ENCODE measurements around the gene CCT2.

The CCT2 gene

DNA sequence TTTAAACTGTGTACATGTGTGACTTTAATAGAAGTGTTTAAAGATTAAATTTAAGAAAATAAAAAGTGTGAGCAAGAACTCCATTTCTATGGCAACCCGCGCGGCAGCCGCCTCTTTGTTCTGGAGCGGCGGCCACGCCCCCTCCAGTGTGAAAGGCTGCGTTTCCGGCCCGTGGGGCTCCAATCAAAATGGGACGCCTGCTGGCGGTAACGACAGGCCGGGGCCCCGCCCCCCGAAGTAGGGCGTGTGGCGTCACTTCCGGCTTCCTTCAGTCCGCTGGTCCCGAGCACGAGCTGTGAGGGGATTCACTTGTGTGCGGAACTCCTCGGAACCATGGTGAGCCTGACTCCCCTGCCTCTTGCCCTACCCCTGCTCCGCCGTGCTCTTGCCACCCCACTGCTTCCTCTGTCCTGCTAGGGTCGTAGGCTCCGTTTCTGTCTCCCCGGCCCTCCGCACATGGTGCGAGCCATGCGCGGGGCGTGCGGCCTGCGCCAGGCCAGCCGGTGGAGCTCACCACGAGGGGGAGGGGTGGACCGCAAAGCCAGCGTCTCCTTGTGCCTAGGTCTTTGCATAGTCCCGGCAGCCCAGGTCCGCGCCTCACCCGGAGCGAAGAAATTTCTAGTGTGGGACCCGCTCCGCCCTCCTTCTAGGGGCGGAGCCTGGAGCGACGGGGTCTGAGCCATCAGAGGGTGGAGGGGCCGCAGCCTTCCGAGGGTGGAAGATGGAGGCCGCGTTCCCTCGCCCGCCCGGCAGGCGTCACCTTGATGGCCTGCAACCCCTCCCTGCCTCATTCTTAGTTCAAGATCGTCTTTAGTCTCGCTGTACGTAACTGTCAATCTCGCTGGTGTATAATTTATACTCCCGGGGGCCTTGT is at the start of gene CCT2:
CCT2 (plus strand) TSS at position 271 of the 874 bp plus-strand sequence; CDS start at position 334, 63 bp downstream.
- peak; percentile 85 for DNase-seq (ENCODE audit: low spot score)

DNA sequence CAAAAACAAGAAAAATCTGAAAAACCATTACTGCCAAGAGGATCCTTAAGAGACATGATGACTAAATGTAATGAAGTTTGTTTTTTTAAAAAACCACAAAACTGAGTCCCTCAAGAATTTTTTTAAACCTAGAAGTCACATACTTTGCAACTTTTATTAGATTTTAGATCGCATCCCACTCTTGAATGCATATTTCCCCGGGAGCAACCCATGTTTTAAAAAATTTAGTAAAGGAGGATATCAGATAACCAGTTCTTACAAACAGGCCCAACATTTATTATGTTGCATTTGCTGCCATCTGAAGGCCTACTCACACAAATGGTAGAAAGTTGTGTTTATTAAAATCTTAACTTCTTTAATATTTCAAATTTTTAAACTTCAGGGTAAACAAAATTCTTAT is 44.3 kb upstream of the CCT2 start:
- DNase-seq (ENCODE audit: low spot score) = no peak

DNA sequence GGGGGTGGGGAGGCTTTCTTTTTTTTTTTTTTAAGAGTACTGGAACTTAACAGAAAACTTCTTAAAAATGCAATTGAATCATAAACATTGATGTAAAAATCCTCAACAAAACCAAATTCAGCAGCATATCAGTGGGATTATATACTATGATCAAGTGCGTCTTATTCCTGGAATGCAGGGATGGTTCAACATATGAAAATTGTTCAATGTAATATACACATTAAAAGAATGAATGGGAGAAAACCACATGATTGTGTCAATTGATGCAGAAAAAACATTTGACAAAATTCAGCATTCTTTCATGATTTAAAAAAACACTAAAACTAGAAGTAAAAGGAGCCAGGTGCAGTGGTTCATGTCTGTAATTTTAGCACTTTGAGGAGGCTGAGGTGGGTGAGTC is 41.2 kb upstream of the CCT2 start:
- DNase-seq (ENCODE audit: low spot score) = no peak

DNA sequence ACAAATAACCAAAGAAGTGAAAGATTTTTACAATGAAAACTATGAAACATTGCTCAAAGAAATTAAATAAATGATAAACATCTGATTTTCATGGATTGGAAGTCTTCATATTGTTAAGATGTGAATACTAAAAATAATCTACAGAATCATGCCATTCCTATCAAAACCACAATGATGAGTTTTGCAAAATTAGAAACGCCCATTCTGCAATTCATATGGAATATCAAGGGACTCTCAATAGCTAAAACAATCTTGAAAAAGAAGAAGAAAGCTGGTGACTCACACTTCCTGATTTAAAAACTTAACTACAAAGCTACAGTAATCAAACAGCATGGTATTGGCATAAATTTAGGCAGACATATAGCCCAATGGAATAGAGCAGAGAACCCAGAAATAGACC is 40.2 kb upstream of the CCT2 start:
- DNase-seq (ENCODE audit: low spot score) = no peak

DNA sequence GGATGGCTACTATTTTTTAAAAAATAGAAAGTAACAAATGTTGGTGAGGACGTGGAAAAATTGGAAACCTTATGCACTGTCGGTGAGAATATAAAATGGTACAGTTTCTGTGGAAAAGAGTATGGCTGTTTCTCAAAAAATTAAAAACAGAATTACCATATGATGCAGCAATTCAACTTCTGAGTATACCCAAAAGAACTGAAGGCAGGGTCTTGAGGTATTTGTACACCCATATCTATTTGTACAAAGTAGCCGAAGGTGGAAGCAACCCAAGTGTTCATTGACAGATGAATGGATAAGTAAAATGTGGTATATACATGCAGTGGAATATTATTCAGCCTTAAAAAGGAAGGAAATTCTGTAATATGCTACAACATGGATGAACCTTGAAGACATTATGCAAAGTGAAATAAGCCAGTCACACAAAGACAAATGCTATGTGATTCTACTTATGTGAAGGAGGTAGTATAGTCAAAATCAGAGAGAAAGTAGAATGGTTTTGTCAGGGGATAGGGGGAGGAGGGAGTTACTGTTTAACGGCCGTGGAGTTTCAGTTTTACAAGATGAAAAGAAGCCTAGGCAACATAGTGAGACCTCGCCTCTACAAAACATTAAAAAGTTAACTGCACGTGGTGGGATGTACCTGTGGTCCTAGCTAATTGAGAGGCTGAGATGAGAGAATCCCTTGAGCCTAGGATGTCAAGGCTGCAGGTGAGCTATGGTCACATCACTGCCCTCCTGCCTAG is 38.4 kb upstream of the CCT2 start:
- no peak for DNase-seq (ENCODE audit: low spot score)

DNA sequence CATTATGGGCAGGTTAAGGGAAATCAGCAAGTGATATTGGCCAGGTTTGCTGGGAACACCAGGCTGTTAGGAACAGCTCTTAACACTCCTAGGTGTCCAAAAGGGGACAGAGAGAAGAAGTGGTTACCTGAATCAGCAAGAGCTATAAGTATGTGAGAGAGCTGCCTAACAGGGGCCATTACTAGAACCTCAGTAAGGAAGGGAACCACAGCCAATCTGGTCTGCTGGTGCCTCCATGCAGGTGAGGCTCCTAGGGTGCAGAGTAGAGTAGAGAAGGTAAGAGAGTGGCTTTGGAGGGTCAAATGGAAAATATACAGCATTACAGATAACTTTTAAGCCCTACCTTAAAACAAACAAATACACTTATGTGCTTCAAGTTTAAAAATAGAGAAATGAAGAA is 36.6 kb upstream of the CCT2 start:
- no peak for DNase-seq (ENCODE audit: low spot score)

DNA sequence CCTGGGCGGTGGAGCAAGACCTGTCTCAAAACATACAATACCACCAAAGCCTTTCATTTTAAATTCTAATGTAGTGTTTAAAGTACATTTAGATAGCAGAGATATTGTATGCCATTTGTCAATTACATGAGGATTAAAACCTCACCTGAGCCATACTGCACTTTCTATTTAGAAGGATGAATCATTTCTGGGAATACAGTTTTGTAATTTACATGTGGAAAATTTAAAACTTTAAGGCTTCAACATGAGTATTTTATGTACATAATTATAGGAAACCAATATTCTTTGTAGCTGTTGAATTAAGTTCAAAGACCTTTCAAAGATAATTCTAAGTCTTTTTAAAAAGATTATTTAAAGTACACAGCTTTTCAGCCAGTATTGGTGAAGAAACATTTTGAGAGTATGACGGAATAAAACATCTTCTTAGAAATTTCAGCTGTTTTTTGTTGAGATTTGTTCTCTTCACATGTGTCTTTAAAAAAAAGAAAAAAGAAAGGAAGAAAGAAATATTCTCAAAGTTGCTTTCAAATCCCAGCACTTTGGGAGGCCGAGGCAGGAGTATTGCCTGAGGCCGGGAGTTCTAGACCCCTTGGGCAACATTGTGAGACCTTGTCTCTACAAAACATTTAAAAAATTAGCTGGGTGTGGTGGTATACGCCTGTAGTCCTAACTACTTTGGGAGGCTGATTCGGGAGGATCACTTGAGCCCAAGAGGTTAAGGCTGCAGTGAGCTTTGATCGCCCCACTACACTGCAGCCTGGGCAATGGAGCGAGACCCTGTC is 34.5 kb upstream of the CCT2 start:
- DNase-seq (ENCODE audit: low spot score) = no peak

DNA sequence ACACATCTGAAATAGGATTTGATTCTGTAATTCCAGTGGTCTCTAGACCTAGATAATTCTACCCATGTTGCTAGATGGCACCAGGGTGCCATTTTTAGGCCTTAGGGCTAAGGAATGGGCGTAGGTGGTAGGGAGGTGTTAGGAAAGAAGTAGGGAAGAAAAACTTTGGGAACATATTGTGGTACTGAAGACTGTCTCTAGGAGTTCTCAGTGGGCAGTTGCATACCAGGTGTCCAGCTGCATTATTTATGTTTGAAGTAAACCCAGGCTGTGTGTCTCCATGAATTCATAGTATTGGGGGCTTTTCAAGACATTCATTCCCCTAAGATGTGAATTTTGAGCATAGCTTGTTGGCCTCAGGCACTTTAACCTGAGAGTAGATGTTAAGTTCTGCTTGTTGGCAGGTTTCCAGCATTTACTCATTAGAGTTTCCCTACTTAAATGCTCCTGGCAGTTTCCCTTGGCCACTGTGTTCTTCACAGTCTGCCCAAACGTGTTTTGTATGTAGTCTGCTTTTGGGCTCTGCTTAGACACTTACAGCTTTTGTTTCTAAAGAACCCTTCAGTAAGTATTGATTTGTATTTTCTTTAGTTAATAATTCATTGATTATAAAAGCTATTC is 31.5 kb upstream of the CCT2 start:
- DNase-seq (ENCODE audit: low spot score) = peak; percentile 18

DNA sequence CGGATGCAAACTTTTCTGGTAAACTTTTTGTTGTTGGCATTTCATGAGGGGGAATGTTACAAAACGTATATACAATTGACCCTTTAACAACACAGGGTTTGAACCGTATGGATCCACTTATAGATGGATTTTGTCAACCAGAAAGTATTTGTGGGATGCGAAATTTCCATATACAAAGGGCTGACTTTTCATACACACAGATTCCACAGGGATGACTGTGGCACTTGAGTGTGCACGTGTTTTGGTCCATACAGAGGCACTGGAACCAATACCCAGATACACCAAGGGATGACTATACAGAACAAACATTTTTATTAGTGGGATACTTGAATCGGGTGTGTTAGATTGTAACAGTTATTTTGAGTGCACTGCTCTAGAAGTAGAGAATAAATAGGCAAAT is 29.8 kb upstream of the CCT2 start:
- DNase-seq (ENCODE audit: low spot score) = no peak

DNA sequence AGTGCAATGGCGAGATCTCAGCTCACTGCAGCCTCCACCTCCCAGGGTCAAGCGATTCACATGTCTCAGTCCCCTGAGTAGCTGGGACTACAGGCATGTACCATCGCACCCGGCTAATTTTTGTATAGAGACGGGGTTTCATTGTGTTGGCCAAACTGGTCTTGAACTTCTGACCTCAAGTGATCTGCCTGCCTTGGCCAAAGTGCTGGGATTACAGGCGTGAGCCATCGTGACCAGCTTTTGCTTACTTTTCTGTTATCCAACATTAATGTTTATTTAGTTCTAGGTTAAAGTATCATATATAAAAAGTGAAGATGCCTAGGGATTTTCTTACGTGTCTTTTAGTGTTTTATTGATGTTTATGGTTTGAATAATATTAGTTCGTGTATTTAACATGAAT is 28.9 kb upstream of the CCT2 start:
- DNase-seq (ENCODE audit: low spot score) = no peak

DNA sequence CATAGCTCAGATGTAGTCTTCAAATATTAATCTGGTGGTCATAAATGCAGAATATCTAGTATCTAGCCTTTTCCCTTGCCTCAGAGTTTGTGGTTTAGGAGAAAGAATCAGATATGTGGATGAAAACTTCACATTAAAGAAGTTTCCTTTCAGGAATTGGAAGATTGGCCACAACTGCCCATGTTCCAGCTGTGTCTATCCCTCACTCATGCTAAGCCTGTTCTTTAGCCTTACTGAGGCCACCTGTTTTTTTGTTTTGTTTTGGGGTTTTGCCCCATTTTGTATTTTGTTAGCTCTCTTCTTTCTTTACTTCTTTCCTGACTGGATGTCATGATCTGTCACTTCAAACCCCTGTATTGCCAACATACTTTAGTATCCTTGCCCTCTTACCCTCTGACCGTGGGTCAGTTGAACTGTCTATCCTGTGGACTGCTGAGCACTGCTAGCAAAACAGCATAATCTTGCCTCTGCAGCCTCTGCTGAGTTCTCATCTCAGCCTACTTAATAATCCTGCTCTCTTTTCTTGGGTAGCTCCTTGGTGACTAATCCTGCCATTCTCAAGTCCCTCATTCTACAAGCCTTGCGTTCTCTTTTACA is 22.0 kb upstream of the CCT2 start:
- no peak for DNase-seq (ENCODE audit: low spot score)

DNA sequence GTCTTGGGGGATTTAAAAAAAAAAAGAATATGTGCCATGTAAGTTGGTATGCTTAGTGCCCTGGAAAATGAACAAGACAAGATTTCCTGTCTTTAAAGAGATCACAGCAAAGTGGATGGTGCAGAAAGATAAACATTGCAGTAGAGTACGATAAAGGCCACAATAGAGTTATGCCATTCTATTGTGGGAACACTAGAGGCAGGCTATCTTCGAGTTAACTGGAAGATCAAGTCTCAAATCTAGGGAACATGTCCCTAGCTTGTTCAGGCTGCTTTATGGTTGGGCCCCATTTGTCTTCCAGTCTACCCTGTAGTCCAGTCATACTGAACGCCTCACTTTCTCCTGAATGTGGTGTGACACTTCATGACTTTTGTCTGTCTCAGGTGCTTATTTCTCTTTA is 18.7 kb upstream of the CCT2 start:
- no peak for DNase-seq (ENCODE audit: low spot score)

DNA sequence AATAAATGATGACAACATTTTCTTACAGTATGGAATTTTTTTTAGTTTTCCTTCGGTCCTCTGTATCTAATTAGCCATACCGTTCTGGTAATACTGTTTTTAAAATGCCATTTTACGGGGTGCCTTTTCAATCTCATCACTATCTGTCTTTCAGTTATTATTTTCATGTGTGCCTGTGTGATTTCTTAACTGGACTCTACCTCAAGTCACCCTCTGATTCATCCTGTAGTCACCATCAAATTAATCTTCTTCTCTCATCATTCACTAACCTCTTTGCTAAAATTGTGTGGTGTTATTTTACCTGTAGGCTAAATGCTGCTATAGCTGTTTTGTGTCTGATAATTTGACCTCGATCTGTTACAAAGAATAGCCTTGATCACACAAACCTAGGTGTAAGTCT is 16.0 kb upstream of the CCT2 start:
- DNase-seq (ENCODE audit: low spot score) = no peak

DNA sequence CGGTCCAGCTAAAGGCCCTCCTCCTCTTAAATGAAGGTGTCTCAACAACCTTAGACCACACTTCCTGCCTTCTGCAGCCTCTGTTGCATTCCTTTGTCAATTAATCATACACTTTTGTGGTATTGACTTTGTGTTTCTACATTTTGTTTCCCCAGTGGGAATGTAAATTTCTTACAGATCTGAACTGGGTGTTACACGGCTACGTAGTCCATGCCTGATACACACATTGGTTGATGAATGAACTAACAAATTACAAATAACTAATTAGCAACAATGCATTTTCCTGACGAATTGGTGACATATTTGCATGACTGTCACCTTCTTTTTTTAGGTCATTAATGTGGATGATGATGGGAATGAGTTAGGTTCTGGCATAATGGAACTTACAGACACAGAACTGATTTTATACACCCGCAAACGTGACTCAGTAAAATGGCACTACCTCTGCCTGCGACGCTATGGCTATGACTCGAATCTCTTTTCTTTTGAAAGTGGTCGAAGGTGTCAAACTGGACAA is 15.2 kb upstream of the CCT2 start:
- DNase-seq (ENCODE audit: low spot score) = no peak

DNA sequence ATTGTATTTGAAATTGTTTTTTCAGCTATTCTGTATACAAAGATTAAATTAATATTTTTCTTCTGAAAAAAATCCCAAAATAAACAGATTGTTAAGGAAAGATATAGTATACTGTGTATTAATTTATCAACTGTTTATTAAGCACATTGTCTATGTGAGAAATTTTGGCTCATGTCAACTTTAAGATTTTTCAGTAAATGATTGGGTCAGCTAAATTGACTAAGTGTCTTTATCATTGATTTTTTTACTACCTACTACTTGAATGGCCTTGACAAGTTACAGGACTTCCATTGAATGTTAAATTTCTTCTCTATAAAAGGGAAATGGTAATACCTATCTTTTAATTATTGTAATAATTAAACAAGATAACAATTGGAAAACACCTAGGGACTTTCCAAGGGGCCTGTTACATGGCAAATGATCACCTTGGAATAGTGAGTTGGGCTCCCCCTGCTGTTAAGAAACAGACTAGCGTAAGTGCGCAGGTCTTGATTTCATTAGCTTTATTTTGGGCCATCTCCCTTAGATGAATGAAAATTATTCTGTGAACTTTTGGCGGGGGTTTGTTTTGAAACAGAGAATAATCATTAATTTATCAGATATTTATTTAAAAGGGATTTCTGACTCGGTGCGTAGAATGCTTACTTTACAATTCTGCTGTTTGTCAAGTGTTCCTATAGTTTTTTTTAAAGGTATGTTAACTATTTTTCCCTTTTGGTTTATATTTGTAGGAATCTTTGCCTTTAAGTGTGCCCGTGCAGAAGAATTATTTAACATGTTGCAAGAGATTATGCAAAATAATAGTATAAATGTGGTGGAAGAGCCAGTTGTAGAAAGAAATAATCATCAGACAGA is 14.5 kb upstream of the CCT2 start:
- DNase-seq (ENCODE audit: low spot score) = no peak

DNA sequence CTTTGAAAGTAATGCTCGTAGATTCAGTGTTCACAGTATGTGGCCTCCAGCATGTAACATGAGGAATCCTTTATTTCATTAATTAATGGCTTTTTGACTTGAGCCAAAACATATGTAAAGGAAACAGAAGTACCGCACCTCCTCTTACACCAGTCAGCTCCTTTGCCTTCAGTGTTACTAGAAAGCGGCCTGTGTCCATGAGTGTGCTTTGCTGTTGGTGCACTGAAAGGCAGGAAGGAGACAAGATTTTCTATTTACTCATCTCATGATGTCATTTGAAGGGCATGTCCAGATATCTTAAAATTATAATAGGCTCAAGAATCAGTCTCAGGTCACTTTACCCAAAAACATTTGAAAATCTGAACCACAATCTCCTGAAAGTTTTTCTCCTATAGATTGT is 9.9 kb upstream of the CCT2 start:
- DNase-seq (ENCODE audit: low spot score) = no peak

DNA sequence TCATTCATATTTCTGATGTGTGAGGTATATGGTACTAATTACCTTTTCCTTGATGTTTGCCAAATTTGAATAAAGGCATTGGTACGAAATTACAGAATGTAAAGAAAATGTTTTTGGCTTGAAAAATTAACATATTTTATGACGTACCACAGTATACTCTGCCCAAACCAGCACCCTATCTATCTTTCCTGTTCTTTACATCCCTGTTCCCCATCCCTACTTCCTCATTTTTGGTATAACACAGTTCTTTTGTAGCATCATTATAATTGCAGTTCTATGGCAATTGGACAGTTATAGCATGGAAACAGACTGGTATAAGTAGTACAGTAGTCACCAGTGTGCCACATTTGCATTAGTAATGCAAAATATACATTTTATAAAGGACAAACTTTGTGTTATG is 7.0 kb upstream of the CCT2 start:
- DNase-seq (ENCODE audit: low spot score) = no peak

DNA sequence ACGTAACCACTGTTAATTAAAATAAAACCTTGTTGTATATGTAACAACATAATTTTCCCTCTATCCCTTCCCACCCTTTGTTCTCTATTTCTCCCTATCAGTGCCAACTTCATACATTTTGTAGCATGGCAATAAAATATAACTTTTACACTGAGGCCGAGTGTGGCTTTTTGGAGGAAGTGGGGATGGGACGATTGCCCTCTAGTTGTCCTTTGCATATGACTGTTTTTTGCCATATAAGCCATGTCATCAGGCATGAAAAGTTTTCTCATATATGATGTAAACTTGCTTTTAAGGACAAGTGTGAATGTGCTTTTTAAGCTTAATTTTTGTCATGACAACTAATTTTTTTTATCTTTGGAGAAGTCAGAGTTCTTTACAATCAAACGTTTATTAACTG is 6.2 kb upstream of the CCT2 start:
- no peak for DNase-seq (ENCODE audit: low spot score)

DNA sequence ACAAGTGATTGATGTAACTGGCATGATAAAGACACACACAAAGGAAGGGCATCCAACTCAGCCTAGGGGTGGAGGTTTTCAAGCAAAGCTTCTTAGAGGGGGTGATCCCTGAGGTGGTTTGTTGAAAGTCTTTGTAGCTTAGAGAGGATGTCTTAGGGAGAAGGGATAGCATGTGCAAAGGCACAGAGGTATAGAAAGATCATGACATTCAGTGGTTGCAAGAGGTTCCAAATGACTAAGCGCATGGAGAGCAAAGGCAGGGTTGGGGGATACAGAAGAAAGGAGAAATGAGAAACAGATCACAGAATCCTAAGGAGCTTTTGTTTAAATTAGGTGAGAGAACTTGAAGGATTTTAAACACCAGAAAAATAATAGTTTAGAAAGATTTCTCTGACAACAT is 5.2 kb upstream of the CCT2 start:
- DNase-seq (ENCODE audit: low spot score) = no peak

DNA sequence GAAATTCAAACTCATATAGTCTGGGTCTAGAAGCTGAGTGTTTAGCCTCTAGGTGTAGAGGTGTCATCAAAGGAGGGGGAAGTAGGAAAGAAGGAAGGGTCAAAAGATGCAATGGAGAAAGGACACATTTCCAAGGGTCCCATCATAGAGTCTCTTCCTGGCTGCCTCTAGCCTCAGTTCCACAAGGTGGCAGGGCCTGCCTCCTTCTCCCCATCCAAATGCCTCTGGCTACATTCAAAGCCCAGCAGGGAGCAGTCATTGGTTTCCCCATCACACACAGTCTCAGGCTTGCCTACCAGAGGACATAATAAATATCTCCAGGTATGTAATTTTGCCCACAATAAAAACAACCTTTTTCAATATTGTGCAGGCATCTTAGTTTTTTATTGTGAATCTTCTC is 2.1 kb upstream of the CCT2 start:
- peak; percentile 11 for DNase-seq (ENCODE audit: low spot score)

DNA sequence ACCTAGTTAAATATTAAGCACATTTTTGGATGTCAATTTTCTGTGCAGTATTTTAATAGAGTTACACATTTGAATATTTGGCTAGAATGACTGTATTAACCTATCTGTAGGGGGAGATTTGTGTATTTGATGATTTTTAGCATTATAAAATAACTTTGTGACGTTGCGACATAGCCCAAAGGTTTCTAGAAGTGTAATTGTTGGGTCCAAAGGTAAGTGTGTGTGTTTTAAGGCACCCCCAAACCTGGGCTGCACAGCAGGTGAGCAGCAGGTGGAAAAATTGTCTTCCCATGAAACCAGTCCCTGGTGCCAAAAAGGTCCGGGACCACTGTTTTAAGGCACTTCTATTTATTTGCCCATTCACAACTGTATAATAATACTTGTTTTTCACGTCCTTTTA is 3.3 kb downstream of the CCT2 start:
- no peak for DNase-seq (ENCODE audit: low spot score)

Data from HuH-7.5 (cell line).